Measurements from ENCODE around the gene C17orf75. TPM values are rescaled to one million over a fixed set of nuclear protein-coding genes. Genes with fewer than 3 reads are reported as not detected.

The C17orf75 gene
- total and polyA plus RNA-seq, 2 of the 4 experiments (the other 2 are of a cell fraction), result 11.5 to 16.1 TPM

- H4K5ac ChIP-seq (ENCODE audit: low read depth, low read length), result no peak overlapping the region
- H2AFZ ChIP-seq (replicated peaks; ENCODE audit: low read length, poor library complexity), result peak overlapping the region; percentile 23
- no peak overlapping the region for H4K8ac ChIP-seq (ENCODE audit: low read depth in 2 of 2, low read length in 2 of 2)
- ChIA-PET CTCF (interaction anchor here (0.5 to 1.2 kb wide), 2 partner anchors 11 to 385 kb away, joined by 3 to 4 read pairs; no protein-coding TSS in a partner anchor), POLR2A (ENCODE audit: unreplicated experiment) (no interaction called here)
- no peaks in the 10 kb centered on the region for H3K79me1 ChIP-seq (ENCODE audit: low read depth in 1 of 2, low read length in 2 of 2)
- intact Hi-C loops (cut with micrococcal nuclease), result no loop called here
- in situ Hi-C loops (cut with MboI; ENCODE audit: low sequenced_read_pairs), result no loop called here
- H2BK20ac ChIP-seq (ENCODE audit: low read depth, low read length), result no peak overlapping the region
- H4K20me1 ChIP-seq (ENCODE audit: insufficient read depth, low read length), result no peaks in the 10 kb centered on the region
- BruUV-seq (replicated peaks), result no TSS peak
- no peak overlapping the region for H3K23ac ChIP-seq (ENCODE audit: low read depth, low read length)
- H3K36me3 ChIP-seq (ENCODE audit: control insufficient read depth, insufficient read depth, low read length), result no peaks in the 10 kb centered on the region
- H3K4me2 ChIP-seq (ENCODE audit: low read depth, low read length), result no peak overlapping the region
- peak overlapping the region; percentile 11 for H2AK9ac ChIP-seq (replicated peaks; ENCODE audit: low read depth, low read length, poor library complexity)
- dilution Hi-C loops (cut with HindIII; ENCODE audit: low sequenced_read_pairs, unreplicated experiment), result no loop called here
- no peak overlapping the region for H3K56ac ChIP-seq (ENCODE audit: extremely low read depth, insufficient read depth, low read length)
- no peak overlapping the region for H3K27ac ChIP-seq (ENCODE audit: insufficient read depth, low read length)
- H3K9me3 ChIP-seq (ENCODE audit: control insufficient read depth, insufficient read depth, low read length), result no peaks in the 10 kb centered on the region
- H3K4ac ChIP-seq (ENCODE audit: low read depth, low read length), result no peak overlapping the region
- TF ChIP-seq FOS (IDR thresholded peaks at IDR 0.05; ENCODE audit: low read depth, low read length) (no peak), MAZ (IDR thresholded peaks at IDR 0.05; ENCODE audit: borderline replicate concordance, low read depth, low read length) (no peak), MAFK (IDR thresholded peaks at IDR 0.05; ENCODE audit: low read depth, low read length) (no peak), RAD21 (IDR thresholded peaks at IDR 0.05; ENCODE audit: low read length) (no peak), USF2 (IDR thresholded peaks at IDR 0.05; ENCODE audit: low read depth, low read length) (no peak), CTCF (conservative IDR thresholded peaks at IDR 0.05; ENCODE audit: low read depth, low read length) (no peak), RCOR1 (IDR thresholded peaks at IDR 0.05; ENCODE audit: insufficient replicate concordance, low read length) (no peak), SMC3 (IDR thresholded peaks at IDR 0.05; ENCODE audit: low read depth, low read length) (no peak), POLR2A (IDR thresholded peaks at IDR 0.05; ENCODE audit: low read depth, low read length) (no peak), RFX5 (IDR thresholded peaks at IDR 0.05; ENCODE audit: low read depth, low read length) (no peak), ELK1 (IDR thresholded peaks at IDR 0.05; ENCODE audit: borderline replicate concordance, low read depth, low read length) (no peak), NFE2L2 (IDR thresholded peaks at IDR 0.05; ENCODE audit: low read depth, low read length) (no peak), CEBPB (IDR thresholded peaks at IDR 0.05; ENCODE audit: low read depth, low read length) (no peak), BHLHE40 (IDR thresholded peaks at IDR 0.05; ENCODE audit: low read depth, low read length) (no peak), CHD1 (IDR thresholded peaks at IDR 0.05; ENCODE audit: low read depth, low read length) (no peak), MXI1 (IDR thresholded peaks at IDR 0.05; ENCODE audit: borderline replicate concordance, low read depth, low read length) (no peak)
- 75% methylated on average over 10 of the region's 15 CpGs; no CpG with 5 or more reads in 1 of the 2 experiments for WGBS, 2 experiments (ENCODE audit: extremely low coverage in 2 of 2, insufficient read length in 1 of 2)
- no peak for DNase-seq
- no peak overlapping the region for H2BK120ac ChIP-seq (ENCODE audit: low read depth, low read length)
- no peak overlapping the region for H2BK15ac ChIP-seq (ENCODE audit: low read depth, low read length)
- no peak overlapping the region for H3K18ac ChIP-seq (ENCODE audit: low read depth, low read length)
- no peak overlapping the region for H3K9ac ChIP-seq (ENCODE audit: low read depth, low read length)
- H3K27me3 ChIP-seq (ENCODE audit: control insufficient read depth, insufficient read depth, low read length), result peaks cover 7% of the 10 kb centered on the region
- no peak overlapping the region for H2AK5ac ChIP-seq (ENCODE audit: low read depth, low read length)
- no peaks in the 10 kb centered on the region for H3K9me1 ChIP-seq (ENCODE audit: insufficient read depth, low read length)
- no peaks in the 10 kb centered on the region for H3K4me1 ChIP-seq (ENCODE audit: control insufficient read depth, insufficient read depth, low read length)
- no peak for ATAC-seq (ENCODE audit: low read depth)
- H3K4me3 ChIP-seq (ENCODE audit: insufficient read depth, low read depth, low read length), result no peak overlapping the region
- H3K14ac ChIP-seq (replicated peaks; ENCODE audit: low read depth, low read length), result no peak overlapping the region
- no peak overlapping the region for H2BK5ac ChIP-seq (ENCODE audit: low read depth, low read length, poor library complexity, severe bottlenecking)
- no peak overlapping the region for H4K91ac ChIP-seq (ENCODE audit: insufficient read depth, low read depth, low read length)
Observed at GRCh38 chr17:32320847-32321246, 21.1 kb downstream of the C17orf75 start.
